ENCODE measurements around the gene STAP2.

The STAP2 gene

DNA sequence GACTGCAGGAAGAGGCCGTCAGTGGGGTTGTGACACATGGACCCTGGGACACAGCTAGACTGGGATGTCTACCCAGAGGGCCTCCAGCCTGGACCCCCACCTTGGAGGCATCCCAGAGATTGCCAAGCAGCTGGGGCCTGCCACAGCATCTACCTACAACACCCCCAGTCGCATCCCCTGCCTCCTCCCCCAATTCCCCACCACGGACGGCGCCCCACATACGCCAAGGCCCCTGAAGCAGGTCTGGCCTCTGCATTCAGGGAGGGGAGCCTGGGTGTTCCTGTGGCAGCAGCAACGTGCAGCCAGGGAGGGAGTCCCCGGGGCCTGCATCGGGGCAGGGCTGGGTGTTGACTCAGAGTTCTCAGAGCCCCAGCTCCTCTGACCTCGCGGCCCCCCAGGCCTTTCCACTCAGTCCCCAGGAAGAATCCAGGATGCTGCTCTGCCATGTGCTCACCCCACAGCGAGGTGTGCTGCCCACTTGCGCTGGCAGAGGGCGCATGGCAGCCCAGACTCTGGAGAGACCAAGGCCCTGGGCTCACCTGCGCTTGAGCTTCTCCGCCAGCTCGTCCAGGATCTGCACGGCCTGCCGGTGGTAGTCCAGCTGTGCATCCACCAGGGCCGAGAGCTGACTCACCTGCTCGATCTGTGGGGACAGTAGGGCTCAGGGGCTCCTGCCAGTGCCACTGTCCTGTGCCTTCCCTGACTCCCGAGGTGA lies 24.4 kb upstream of the STAP2 start:
- TF ChIP-seq ZNF384 (IDR thresholded peaks at IDR 0.05) (no peak), FOXA1 (IDR thresholded peaks at IDR 0.05) (no peak), L3MBTL2 (conservative IDR thresholded peaks at IDR 0.05) (no peak), ELF4 (IDR thresholded peaks at IDR 0.05) (no peak), LEF1 (IDR thresholded peaks at IDR 0.05; ENCODE audit: borderline replicate concordance) (no peak), FOXK2 (IDR thresholded peaks at IDR 0.05) (no peak), CTBP1 (IDR thresholded peaks at IDR 0.05; ENCODE audit: borderline replicate concordance) (no peak), NFRKB (IDR thresholded peaks at IDR 0.05) (no peak), SUZ12 (IDR thresholded peaks at IDR 0.05) (no peak)
- ChIA-PET CTCF (interaction anchor here (0.6 to 1.8 kb wide), 4 partner anchors 10 to 196 kb away, joined by 3 to 7 read pairs (median 4); partner anchors contain the start of gene SH3GL1), POLR2A (interaction anchor here (0.8 to 1.9 kb wide), 3 partner anchors 20 to 39 kb away, joined by 3 to 8 read pairs (median 4); partner anchors contain the start of gene CHAF1A)
- no peak for DNase-seq (ENCODE audit: extremely low spot score)

- no peak for DNase-seq (ENCODE audit: extremely low spot score)
- TF ChIP-seq ARNT (IDR thresholded peaks at IDR 0.05): no peak
- no peak for TF ChIP-seq TARDBP (IDR thresholded peaks at IDR 0.05)
- no peak for TF ChIP-seq SUZ12 (IDR thresholded peaks at IDR 0.05)
- TF ChIP-seq CTBP1 (IDR thresholded peaks at IDR 0.05; ENCODE audit: borderline replicate concordance): no peak
- no peak for TF ChIP-seq FOXM1 (IDR thresholded peaks at IDR 0.05; ENCODE audit: borderline replicate concordance)
- TF ChIP-seq HDGF (IDR thresholded peaks at IDR 0.05; ENCODE audit: borderline replicate concordance): no peak
- no peak for TF ChIP-seq L3MBTL2 (conservative IDR thresholded peaks at IDR 0.05)
- TF ChIP-seq SP1 (IDR thresholded peaks at IDR 0.05): no peak
- TF ChIP-seq ELF4 (IDR thresholded peaks at IDR 0.05): no peak
- no peak for TF ChIP-seq LEF1 (IDR thresholded peaks at IDR 0.05; ENCODE audit: borderline replicate concordance)
- no peak for TF ChIP-seq ZNF384 (IDR thresholded peaks at IDR 0.05)
- ChIA-PET POLR2A (interaction anchor here (0.9 to 1.9 kb wide), 2 partner anchors 20 to 40 kb away, joined by 3 to 8 read pairs; partner anchors contain the start of gene CHAF1A), CTCF (interaction anchor here (0.6 to 1.8 kb wide), 4 partner anchors 9 to 197 kb away, joined by 3 to 7 read pairs (median 4); partner anchors contain the start of gene SH3GL1)
These were observed 23.6 kb upstream of the STAP2 start for GRCh38 chr19:4362101-4362828.

DNA sequence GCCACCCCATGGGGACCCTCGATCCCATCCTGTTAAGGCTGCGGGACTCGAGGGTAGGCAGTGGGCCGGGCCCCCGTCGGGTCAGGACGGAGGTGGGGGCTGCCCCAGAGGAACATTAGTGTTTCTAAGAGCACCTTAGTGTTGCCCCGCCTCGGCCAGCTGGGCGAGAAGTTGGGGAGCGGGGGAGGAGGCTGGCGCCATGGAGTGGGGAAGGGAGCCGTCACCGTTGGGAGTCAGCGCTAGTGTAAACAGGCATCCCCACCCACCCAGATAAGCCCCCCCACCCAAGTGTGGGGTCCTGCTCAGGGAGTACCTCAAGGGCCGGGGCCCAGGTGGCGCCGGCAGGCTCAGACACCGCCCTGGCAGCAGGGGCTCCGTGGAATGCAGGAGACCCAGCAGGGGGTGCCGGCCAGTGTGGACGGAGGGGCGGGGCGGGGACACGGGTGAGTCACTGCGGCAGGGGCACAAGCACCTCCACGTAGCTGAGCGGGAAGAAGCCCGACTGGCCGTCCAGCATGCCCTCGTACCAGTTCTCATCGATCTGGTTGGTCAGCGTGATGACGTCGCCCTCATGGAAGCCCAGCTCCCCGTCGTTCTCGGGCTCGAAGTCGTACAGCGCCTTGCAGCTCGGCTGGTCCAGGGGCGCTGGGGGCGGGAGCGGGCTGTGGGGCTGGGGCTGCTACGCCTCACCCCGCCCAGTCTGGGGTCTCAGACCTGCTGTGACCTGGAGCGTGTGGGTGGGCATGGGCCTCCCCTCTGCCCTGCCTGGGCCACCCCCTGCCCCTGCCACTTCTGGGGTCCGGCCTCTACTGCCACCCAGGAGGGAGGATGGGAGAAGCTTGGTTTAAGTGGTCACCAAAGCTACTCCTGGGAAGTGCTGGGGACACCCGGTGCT lies 22.8 kb upstream of the STAP2 start:
- TF ChIP-seq CTBP1 (IDR thresholded peaks at IDR 0.05; ENCODE audit: borderline replicate concordance) (no peak), SP1 (IDR thresholded peaks at IDR 0.05) (no peak), ARNT (IDR thresholded peaks at IDR 0.05) (no peak), FOXM1 (IDR thresholded peaks at IDR 0.05; ENCODE audit: borderline replicate concordance) (no peak), ELF4 (IDR thresholded peaks at IDR 0.05) (no peak), TARDBP (IDR thresholded peaks at IDR 0.05) (no peak)
- TF ChIP-seq, protein P1, sequence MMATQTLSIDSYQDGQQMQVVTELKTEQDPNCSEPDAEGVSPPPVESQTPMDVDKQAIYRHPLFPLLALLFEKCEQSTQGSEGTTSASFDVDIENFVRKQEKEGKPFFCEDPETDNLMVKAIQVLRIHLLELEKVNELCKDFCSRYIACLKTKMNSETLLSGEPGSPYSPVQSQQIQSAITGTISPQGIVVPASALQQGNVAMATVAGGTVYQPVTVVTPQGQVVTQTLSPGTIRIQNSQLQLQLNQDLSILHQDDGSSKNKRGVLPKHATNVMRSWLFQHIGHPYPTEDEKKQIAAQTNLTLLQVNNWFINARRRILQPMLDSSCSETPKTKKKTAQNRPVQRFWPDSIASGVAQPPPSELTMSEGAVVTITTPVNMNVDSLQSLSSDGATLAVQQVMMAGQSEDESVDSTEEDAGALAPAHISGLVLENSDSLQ (IDR thresholded peaks at IDR 0.05): no peak
- DNase-seq (ENCODE audit: extremely low spot score): no peak
- POLR2A ChIA-PET: interaction anchor here (1.9 to 4.1 kb wide), 2 partner anchors 18 to 19 kb away, joined by 8 to 17 read pairs; partner anchors contain the start of gene MPND
- CTCF ChIA-PET: interaction anchor here (1.0 to 1.8 kb wide), 3 partner anchors 9 to 94 kb away, joined by 3 to 7 read pairs (median 5); partner anchors contain the start of gene SH3GL1

- CTCF ChIA-PET: interaction anchor here (1.7 kb wide), 1 partner anchor 8 kb away, joined by 7 read pairs; no protein-coding TSS in a partner anchor
- TF ChIP-seq LEF1 (IDR thresholded peaks at IDR 0.05; ENCODE audit: borderline replicate concordance) (no peak), FOXK2 (IDR thresholded peaks at IDR 0.05) (no peak)
- POLR2A ChIA-PET: interaction anchor here (4.1 kb wide), 1 partner anchor 17 kb away, joined by 17 read pairs; the partner anchor contains the start of gene MPND
- no peak for DNase-seq (ENCODE audit: extremely low spot score)
These were observed 22.1 kb upstream of the STAP2 start for GRCh38 chr19:4360641-4361151.

DNA sequence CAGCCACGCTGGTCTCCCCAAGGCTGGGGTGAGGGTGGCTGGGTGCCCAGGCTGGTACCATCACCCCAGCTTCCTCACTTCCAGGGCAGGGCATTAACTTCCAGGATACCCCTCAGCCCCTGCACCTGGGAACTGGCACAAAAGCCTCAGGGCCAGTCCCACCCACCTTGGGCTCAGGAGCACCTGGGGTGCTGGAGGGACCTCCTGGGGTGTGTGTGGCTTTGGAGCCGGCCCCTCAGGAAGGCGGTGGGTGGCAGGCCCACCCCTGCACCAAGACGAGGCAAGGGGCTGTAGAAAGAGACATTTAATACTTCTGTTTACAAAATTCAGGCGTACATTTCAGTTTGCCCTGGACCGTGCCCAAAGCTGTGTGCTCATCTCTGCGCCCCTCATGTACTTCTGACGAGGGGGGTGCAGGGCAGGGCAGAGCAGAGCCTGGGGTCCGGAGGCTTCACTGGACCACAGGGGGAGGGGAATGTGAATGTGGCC lies 21.5 kb upstream of the STAP2 start:
- DNase-seq (ENCODE audit: extremely low spot score): no peak
- ChIA-PET POLR2A (interaction anchor here (4.1 kb wide), 1 partner anchor 17 kb away, joined by 17 read pairs; the partner anchor contains the start of gene MPND), CTCF (interaction anchor here (0.6 kb wide), 1 partner anchor 64 kb away, joined by 3 read pairs; no protein-coding TSS in a partner anchor)
- TF ChIP-seq CTBP1 (IDR thresholded peaks at IDR 0.05; ENCODE audit: borderline replicate concordance): no peak
- TF ChIP-seq ZNF384 (IDR thresholded peaks at IDR 0.05): no peak
- TF ChIP-seq BHLHE40 (IDR thresholded peaks at IDR 0.05; ENCODE audit: borderline replicate concordance): no peak
- TF ChIP-seq FOXM1 (IDR thresholded peaks at IDR 0.05; ENCODE audit: borderline replicate concordance): no peak
- no peak for TF ChIP-seq HDGF (IDR thresholded peaks at IDR 0.05; ENCODE audit: borderline replicate concordance)
- TF ChIP-seq ELF4 (IDR thresholded peaks at IDR 0.05): no peak
- no peak for TF ChIP-seq FOXA1 (IDR thresholded peaks at IDR 0.05)
- no peak for TF ChIP-seq LEF1 (IDR thresholded peaks at IDR 0.05; ENCODE audit: borderline replicate concordance)
- no peak for TF ChIP-seq SP1 (IDR thresholded peaks at IDR 0.05)
- TF ChIP-seq ARNT (IDR thresholded peaks at IDR 0.05): no peak
- TF ChIP-seq SUZ12 (IDR thresholded peaks at IDR 0.05): no peak
- no peak for TF ChIP-seq TARDBP (IDR thresholded peaks at IDR 0.05)
- no peak for TF ChIP-seq FOXK2 (IDR thresholded peaks at IDR 0.05)
- no peak for TF ChIP-seq NFRKB (IDR thresholded peaks at IDR 0.05)
- TF ChIP-seq L3MBTL2 (conservative IDR thresholded peaks at IDR 0.05): no peak
- TF ChIP-seq, protein P1 (IDR thresholded peaks at IDR 0.05): no peak

All from HEK293T (cell line).